ENCODE measurements around the gene KIAA0513. TPM values are rescaled to one million over a fixed set of nuclear protein-coding genes. Genes with fewer than 3 reads are reported as not detected.
"Not testable (repeated sequence)": the region's sequence is repeated elsewhere in the genome, so short reads cannot be mapped to it uniquely, and the experiment has no call there.

Gene KIAA0513
- total RNA-seq, 1 donor from 2014 or later = 15.5 TPM

DNA sequence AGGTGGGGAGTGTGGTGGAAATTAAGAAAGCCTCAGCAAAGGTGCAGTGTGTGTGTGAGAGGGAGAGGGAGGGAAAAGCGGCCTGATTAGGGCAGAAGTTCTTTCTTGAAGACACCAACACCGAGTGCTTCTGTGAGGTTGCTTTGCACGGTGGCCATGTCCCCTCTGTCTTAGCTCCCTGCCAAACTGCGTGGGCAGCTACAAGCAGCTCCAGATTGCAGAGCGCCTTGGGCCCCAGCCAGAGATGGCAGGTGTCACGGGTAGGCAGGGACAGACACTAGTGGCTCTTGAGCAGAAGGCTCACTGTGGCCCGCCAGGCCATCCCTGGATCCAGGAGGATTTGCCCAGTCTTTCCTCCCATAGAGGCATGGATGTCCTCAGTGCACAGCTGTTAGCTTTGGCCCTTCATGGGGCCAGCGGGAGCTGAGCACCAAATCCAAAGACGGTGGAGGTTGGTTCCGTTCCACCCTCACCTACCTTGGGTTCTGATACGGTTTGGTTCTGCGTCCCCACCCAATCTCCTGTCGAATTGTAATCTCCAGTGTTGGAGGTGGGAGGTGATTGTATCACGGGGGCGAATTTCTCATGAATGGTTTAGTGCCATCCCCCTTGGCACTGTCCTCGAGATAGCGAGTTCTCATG lies 21.4 kb downstream of the KIAA0513 start:
- no peak for DNase-seq (ENCODE audit: low spot score)

DNA sequence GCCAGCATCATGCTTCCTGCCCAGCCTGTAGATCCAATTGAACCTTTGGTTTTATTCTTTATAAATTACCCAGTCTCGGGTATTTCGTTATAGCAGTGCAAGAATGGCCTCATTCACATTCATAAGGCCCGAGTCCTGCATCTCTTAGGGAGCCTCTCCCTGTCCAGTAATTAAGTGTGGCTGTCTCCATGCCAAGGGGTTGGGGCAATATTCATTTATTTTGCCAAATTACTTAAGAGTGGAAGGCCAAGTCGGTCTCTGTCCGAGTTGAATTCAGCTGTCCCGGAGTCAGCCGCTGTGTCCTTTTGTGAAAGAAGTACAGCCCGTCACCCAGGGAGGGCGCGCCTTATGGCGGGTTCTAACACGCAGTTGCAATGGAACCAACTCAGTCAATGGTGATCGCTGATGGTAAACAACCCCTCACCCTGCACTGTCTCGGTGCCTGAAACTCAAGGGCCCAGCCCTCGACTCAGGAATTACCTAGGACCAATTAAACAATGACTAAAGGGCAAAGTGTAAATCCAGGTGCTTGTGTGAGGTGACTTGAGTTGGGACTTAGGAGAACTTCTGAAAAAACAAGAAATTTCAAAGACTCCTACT lies 22.2 kb downstream of the KIAA0513 start:
- DNase-seq (ENCODE audit: low spot score) = no peak

DNA sequence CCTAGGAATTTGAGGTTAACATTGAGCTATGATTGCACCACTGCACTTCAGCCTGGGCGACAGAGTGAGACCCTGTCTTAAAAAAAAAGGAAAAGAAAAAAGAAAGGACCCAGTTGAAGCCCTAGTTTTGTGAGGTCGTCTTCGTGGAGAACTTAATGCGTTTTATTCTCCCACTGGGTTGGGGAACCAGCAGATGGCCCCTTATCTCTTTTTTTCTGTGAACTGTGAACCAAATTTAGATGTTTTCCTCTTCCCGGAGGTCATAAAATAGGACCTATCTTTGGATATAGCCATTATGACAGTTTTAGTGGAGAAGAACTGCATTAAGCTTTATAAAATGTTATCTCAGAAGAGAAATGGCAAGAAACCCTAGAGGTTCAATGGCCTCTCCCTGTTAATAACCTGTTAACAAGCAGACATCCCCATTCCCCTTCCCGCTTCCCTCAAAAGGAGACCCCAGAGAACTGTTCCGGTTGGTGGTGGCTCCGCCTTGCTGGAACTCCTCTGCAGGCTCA lies 23.5 kb downstream of the KIAA0513 start:
- no peak for DNase-seq (ENCODE audit: low spot score)

DNA sequence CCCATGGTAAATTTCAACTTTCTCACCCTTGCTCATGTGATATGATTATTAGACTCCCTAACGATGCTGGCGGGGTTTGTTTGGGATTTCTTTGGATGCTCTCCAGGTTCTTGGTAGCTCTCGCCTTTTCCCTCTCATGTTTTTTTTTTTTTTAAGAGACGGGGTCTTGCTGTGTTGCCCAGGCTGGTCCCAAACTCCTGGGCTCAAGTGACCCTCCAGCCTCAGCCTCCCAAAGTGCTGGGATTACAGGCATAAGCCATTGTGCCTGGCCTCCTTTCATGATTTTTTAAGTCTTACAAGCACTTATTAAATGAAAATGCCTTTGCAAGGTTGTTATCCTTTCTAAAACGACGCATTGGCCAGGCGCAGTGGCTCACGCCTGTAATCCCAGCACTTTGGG lies 24.1 kb downstream of the KIAA0513 start:
- no peak for DNase-seq (ENCODE audit: low spot score)

DNA sequence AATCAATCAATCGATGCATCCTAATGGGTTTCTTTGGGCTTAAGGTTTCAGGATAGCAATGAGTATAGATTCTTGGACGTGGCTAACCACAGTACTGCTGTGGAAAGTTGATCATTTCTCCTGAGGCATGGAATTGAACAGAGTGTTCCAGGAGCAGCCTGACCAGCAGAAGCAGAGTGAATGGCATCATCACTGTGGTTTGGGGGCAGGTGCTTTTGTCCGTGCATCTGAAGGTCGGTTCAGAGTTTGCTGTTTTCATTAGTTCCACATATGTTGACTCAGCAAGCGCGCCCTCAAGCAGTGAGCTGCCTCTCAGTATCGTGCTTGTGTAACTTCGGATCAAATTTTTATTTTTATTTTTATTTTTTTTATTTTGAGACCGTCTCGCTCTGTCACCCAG lies 24.9 kb downstream of the KIAA0513 start:
- no peak for DNase-seq (ENCODE audit: low spot score)

DNA sequence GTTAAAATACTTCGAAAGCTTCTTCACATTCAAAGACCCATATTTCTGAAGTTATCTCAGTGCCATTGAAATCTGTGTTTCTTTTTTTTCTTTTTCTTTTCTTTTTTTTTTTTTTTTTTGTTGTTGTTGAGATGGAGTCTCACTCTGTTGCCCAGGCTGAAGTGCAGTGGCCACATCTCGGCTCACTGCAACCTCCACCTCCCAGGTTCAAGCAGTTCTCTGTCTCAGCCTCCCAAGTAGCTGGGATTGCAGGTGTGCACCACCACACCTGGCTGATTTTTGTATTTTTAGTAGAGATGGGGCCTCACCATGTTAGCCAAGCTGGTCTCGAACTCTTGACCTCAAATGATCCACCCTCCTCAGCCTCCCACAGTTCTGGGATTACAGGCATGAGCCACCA lies 26.7 kb downstream of the KIAA0513 start:
- not testable (repeated sequence) for DNase-seq (ENCODE audit: low spot score)

DNA sequence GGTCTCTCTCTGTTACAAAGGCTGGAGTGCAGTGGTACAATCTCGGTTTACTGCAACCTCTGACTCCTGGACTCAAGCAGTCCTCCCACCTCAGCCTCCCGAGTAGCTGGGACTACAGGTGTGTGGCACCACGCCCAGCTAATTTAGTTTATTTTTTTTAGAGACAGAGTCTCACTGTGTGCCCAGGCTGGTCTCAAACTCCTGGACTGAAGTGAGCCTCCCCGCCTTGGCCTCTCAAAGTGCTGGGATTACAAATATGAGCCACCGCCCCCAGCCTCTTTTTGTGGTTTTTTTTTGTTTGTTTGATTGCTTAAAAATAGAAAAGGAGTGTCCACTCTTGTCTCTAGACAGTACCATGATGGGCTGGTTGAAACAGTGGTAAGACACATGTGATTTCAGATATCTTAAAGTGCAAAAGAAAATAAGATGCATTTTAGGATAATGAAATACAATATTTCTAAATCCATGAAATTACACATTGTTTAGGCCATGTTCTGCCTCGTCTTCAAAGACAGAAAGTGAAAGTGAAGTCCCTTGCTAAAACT lies 27.4 kb downstream of the KIAA0513 start:
- no peak for DNase-seq (ENCODE audit: low spot score)

DNA sequence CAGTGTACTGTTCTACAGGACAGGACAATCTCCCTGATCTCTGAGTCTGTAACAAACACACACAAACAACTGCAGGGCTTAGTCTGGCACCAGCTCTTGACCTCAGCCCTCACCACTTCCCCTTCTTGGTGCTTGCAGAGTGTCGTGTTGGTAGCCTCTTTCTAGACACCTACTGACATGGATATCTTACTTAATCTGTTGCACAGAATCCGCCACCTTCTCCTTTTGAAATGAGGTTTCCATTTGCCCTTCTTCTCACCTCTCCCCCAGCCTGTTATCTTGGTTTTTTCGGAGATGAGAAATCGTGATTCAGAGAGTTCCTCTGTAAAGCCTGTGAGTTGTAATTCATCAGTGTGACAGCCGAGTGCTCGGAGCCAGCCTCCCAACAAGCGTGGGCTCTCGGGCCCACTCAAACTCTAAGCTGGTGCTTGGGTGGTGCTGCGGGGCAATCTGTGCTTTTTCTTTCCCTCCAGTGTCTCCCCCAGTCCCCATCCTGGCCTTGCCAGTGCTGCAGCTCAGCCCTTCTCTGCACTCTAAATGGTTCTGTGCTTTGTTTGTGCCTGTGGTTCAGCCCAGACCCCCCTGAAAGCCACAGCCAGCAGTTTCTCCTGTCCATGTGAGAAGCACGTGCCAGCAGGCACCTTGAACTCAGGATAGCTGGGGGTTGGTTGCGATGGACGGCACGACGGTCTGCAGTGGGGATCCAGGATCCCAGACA lies 28.1 kb downstream of the KIAA0513 start:
- DNase-seq (ENCODE audit: low spot score) = peak; percentile 76

DNA sequence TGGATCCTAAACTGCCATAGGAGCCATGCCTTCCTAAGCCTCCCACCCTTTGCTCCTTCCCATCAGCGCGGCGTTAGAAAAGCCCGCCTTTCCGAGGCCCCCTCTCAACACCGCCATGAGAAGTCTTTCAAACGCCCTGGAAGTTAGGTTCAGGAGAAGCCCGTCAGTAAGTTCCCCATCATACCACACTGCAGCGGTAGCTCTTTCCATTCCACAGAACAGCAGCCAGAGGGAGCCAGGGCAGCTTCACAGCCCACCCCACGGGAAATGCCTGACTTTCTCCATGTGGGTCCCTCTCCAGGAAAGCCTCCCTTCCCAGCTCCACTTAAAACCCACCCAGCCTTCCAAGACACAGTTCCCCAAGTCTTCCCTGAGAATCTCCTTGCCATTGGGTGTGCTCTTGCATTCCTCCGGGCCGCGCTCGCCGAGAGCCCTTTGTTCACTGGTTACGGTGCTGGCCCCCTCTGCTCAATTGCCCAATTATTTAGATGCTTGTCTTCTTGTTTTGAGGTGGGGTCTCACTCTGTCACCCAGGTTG lies 28.7 kb downstream of the KIAA0513 start:
- DNase-seq (ENCODE audit: low spot score) = no peak

DNA sequence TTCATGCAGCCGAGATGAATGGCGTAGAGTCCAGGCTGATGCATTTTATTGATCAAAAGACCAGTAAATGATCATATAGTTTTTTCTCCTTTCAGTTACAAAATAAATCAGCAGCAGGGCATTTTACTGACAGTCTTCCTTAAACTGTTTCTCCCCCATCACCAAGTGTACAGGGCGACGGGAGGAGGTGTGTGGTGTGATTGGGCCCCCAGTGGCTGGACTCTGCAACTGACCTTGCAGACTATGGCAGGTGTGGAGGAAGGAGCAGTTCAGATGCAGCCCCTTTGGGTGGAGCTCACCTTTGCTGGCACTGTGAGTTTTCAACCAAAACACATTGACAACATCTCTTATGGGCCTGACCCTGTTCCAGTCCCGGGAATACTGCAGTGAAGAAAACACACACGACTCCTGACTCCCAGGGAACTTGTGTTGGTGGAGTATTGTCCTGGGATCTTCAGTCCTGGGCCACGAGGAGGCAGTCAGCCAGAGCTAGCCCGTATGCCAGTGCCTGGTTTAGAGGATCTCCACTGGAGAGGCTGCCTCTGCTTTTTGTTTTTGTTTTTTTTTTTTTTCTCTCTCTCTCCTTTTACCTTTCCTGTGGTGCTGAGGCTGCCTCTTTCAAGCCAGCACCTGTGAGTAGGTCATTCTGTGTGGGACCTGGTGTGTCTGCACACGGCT lies 29.8 kb downstream of the KIAA0513 start:
- no peak for DNase-seq (ENCODE audit: low spot score)

DNA sequence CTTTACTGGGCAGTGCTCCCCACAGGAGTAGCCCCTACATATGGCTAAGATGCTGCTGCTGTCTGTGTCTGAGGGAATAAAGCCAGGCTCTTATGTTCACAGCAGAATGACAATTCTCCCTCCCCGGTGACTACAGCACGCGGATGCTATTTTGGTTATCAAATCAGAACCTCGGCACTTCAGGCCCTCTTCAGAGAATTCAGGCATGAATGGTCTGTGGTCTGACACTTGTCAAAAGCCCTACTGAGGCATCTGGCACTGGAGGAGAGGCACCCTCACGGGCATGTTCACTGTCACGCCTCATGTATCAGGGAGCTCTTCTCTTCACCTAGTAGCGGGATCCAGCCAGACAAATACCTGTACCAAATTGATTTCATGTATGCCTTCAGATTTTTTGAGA lies 30.4 kb downstream of the KIAA0513 start:
- DNase-seq (ENCODE audit: low spot score) = no peak

DNA sequence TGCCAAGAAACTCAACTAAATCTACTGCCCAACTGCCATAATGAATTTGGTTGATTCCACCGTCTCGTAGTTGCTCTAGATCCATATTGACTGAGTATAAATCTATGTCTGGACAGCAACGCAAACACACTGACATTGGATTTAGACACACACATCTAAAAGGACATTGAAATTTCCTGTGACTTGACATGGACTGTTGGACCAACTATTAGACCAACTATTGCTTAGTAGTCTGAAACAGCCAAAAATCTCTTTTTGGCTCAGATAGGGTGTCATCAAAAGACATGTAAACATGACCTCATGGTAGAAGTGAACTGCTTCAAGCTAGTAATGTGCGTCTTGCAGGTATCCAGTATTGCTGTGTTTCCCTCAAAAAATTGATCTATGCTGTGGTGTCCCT lies 31.3 kb downstream of the KIAA0513 start:
- no peak for DNase-seq (ENCODE audit: low spot score)

DNA sequence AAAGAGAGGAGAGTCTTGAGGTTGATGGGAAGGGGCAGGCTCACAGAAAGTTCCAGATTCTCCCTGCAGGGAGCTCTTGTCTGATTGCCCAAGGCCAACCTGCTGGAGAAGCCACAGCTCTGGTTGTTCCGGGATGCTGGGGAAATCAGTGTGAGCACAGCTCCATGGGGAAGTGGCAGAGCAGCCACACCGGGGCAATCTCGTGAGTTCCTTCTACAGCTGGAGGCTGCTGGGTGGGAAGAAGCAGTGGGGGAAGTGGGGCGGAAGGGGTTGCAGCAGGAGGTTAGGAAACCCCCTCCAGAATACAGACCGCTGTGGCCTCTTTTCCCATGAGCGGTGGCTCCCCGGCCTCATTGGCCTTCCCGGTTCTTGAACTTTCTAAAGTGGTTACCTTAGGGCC lies 34.0 kb downstream of the KIAA0513 start:
- DNase-seq (ENCODE audit: low spot score) = peak; percentile 33

DNA sequence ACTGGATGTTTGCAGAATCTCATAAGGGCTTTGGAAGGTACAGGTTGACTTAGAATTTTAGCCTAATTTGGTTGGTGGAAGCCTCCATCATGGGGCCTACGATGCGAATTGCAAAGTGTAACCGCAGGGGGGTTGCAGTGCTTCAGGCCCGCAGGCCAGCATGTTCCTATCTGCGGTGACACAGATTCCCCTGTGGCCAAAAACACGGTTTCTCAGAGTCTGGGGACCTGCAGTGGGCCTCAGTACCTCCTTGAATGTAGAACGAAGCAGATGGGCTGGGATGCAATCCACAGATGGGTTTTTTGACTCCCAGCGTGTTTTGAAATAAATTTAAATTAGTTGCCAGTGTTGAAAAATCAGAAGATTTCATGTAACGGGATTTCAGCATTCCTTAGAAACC lies 34.7 kb downstream of the KIAA0513 start:
- DNase-seq (ENCODE audit: low spot score) = no peak

DNA sequence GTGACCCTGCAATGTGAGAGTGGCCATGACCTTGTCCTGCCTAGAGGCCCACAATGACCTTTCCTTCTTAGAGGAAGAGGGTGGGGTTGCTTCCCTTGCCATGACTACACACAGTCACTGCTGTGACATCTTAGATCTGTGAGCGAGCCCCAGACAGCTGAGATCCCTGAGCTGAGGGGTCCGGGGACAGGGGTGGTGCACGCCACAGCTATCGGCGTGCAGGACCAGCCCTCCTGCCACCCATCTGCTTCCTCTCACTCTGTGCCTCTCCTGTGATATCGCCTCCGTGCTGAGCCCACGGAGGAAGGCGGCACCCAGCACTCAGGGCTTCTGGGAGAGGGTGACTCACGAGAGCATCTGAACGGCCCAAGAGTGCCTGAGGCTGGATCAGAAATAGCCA lies 35.2 kb downstream of the KIAA0513 start:
- DNase-seq (ENCODE audit: low spot score) = no peak

DNA sequence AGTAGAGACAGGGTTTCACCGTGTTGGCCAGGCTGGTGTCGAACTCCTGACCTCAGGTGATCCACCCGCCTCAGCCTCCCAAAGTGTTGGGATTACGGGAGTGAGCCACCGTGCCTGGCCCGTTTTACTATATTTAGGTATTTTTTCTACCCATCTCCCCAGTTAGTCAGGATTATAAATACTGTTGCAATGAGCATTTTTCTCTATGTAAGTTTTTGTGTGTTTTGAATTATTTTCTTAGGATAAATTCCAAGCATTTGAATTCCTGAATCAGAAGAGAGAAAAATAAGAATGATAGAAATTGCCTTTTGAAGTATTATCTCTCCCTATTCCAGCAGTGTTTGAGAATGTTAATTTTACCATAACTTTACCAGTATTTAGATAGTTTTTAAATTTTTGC lies 36.6 kb downstream of the KIAA0513 start:
- DNase-seq (ENCODE audit: low spot score) = no peak

DNA sequence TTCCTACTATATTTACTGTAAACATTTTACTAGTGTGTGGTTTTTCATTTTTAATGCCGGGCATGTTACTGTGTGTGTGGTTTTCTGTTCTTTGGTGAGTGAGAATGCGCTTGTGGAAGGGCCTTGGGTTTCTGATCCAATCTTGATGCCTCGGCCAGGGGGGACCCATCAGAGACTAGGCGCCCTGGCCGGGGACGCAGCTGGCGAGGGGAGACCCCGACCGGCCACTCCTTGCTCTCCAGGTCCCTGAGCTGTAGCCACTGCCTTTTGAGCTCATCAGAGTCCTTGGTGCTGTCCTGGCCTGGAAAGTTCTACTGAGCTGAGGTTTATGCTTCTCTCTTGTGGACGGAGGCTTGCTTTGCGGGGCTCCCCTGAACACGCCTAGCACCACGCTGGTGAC lies 37.5 kb downstream of the KIAA0513 start:
- no peak for DNase-seq (ENCODE audit: low spot score)

DNA sequence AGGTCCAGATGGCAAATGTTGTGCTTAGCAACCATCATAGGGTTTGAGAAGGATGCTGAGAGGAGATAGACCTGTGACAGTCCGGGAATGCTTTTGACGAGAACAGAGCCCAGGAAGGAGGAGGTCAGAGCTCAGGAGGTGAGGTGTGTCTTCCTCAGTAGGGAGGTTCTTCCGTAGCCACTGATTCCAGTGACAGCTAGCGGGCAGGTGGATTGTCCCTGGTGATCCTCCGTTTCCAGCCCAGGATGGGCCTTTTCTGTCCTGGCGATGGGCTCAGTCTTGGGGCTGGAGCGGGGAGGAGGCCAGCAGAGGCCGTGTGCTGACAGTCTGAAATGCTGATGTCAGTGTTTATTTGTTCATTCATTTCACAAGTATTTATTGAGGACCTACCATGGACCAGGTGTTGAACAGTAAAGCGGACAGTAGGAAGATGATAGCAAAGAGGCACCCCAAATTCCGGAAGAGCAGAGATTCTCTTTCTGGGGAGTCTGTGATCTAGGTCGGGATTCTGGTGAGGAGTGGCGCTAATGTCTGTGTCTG lies 38.8 kb downstream of the KIAA0513 start:
- DNase-seq (ENCODE audit: low spot score) = no peak

DNA sequence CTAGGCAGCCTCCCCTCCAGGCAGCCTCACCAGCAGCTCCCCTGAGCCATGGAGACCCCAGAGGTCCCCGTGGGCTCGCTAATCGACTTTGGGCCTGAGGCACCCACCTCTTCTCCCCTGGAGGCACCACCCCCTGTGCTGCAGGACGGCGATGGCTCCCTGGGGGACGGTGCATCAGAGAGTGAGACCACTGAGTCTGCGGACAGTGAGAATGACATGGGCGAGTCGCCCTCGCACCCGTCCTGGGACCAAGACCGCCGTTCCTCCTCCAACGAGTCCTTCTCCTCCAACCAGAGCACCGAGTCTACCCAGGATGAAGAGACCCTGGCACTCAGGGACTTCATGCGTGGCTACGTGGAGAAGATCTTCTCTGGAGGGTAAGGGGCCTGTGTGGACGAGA lies 39.4 kb downstream of the KIAA0513 start:
- no peak for DNase-seq (ENCODE audit: low spot score)

DNA sequence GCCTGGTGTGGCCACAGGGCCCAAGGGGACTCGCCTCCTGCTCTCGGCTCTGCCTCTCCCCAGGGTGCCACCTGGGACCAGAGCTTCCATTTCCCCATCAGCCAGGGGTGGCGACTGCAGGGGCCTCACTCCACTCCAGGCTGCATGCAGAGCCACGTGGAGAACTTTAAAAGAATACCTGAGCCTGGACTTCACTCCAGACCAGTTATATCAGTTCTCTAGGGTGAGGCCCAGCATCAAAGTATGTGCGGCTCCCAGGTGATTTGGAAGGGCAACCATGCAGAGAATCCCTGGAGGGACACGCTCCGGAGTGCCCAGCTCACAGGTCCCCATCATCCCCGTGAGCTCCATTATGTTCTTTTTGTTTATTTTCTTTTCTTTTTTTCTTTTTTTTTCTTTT lies 39.8 kb downstream of the KIAA0513 start:
- no peak for DNase-seq (ENCODE audit: low spot score)

DNA sequence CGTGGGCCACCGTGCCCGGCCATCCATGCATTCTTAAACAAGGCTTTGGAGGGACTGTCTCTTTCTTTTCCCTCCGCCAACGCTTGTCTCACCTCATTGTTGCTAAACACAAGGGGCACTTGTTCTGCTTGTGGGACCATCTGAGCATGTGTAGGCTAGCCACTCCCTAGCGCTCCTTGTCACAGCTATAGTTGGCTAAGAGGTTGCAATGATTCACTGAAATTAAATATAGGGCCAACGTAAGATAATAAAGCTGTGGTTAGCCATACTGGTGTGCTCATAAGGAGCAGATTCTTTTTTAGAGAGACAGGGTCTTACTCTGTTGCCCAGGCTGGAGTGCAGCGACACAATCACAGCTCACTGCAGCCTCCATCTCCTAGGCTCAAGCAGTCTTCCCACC lies 41.2 kb downstream of the KIAA0513 start:
- no peak for DNase-seq (ENCODE audit: low spot score)

DNA sequence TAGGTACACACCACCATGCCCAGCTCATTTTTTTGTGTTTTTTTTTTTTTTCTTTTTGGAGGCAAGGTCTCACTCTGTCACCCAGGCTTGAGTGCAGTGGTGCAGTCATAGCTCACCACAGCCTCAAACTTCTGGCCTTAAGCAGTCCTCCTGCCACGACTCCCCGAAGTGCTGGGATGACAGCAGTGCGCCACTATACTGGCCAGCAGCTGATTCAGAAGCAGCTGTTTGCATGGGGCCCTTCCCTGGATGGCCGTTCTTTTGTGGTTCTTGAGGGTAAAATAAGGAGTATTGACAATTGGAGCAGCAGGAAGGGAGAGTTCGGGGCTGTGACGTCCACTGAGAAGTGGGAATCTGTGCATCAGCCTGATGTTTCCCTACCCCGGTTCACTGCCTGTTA lies 41.6 kb downstream of the KIAA0513 start:
- DNase-seq (ENCODE audit: low spot score) = no peak
